Measurements from ENCODE around the gene FBXO17.
"Not testable (repeated sequence)": the region's sequence is repeated elsewhere in the genome, so short reads cannot be mapped to it uniquely, and the experiment has no call there.

Gene FBXO17

GRCh38 chr19:38980583-38981374 is 5.2 kb upstream of the FBXO17 start:
- DNase-seq (ENCODE audit: low spot score) = no peak

GRCh38 chr19:38979812-38980211 is 4.3 kb upstream of the FBXO17 start:
- DNase-seq (ENCODE audit: low spot score) = no peak

GRCh38 chr19:38978326-38978689 is 2.8 kb upstream of the FBXO17 start:
- no peak for DNase-seq (ENCODE audit: low spot score)

- no peak for DNase-seq (ENCODE audit: low spot score)
Observed at GRCh38 chr19:38977445-38978325, 2.1 kb upstream of the FBXO17 start.

- no peak for DNase-seq (ENCODE audit: low spot score)
Observed at GRCh38 chr19:38975861-38976271, 324 bp upstream of the FBXO17 start.

- no peak for DNase-seq (ENCODE audit: low spot score)
Observed at GRCh38 chr19:38974624-38975213, 823 bp downstream of the FBXO17 start.

- DNase-seq (ENCODE audit: low spot score) = no peak
Observed at GRCh38 chr19:38971672-38972071, 3.9 kb downstream of the FBXO17 start.

- no peak for DNase-seq (ENCODE audit: low spot score)
Observed at GRCh38 chr19:38970664-38971532, 4.6 kb downstream of the FBXO17 start.

- not testable (repeated sequence) for DNase-seq (ENCODE audit: low spot score)
Observed at GRCh38 chr19:38966149-38966548, 9.4 kb downstream of the FBXO17 start.

- no peak for DNase-seq (ENCODE audit: low spot score)
Observed at GRCh38 chr19:38964738-38965137, 10.8 kb downstream of the FBXO17 start.

GRCh38 chr19:38959618-38960017 is 15.9 kb downstream of the FBXO17 start:
- DNase-seq (ENCODE audit: low spot score) = no peak

GRCh38 chr19:38958301-38958700 is 17.2 kb downstream of the FBXO17 start:
- no peak for DNase-seq (ENCODE audit: low spot score)

- DNase-seq (ENCODE audit: low spot score) = no peak
Observed at GRCh38 chr19:38956264-38956663, 19.3 kb downstream of the FBXO17 start.

GRCh38 chr19:38953677-38954076 is 21.9 kb downstream of the FBXO17 start:
- no peak for DNase-seq (ENCODE audit: low spot score)

GRCh38 chr19:38952395-38953165 is 23.0 kb downstream of the FBXO17 start:
- no peak for DNase-seq (ENCODE audit: low spot score)

- no peak for DNase-seq (ENCODE audit: low spot score)
Observed at GRCh38 chr19:38951187-38951586, 24.4 kb downstream of the FBXO17 start.

GRCh38 chr19:38949580-38950367 is 25.8 kb downstream of the FBXO17 start:
- peak; percentile 77 for DNase-seq (ENCODE audit: low spot score)

GRCh38 chr19:38946229-38947010 is 29.1 kb downstream of the FBXO17 start:
- DNase-seq (ENCODE audit: low spot score) = no peak

GRCh38 chr19:38945562-38946228 is 29.8 kb downstream of the FBXO17 start:
- DNase-seq (ENCODE audit: low spot score) = no peak

All from AG08395 (cell line).